Measurements from ENCODE around the gene MBTD1.
"Not testable (repeated sequence)": the region's sequence is repeated elsewhere in the genome, so short reads cannot be mapped to it uniquely, and the experiment has no call there.

MBTD1 gene

GRCh38 chr17:51251010-51251409 is 8.8 kb downstream of the MBTD1 start:
- FAIRE-seq = no peak

GRCh38 chr17:51250314-51250840 is 9.5 kb downstream of the MBTD1 start:
- no peak for FAIRE-seq

GRCh38 chr17:51245535-51245934 is 14.3 kb downstream of the MBTD1 start:
- FAIRE-seq = peak; percentile 36

GRCh38 chr17:51244041-51244440 is 15.8 kb downstream of the MBTD1 start:
- FAIRE-seq = no peak

GRCh38 chr17:51240275-51240674 is 19.6 kb downstream of the MBTD1 start:
- no peak for FAIRE-seq

- FAIRE-seq = no peak
Measured at GRCh38 chr17:51238255-51238887, 21.5 kb downstream of the MBTD1 start.

GRCh38 chr17:51234162-51234561 is 25.7 kb downstream of the MBTD1 start:
- no peak for FAIRE-seq

GRCh38 chr17:51231999-51232398 is 27.9 kb downstream of the MBTD1 start:
- no peak for FAIRE-seq

GRCh38 chr17:51230306-51230705 is 29.5 kb downstream of the MBTD1 start:
- no peak for FAIRE-seq

- no peak for FAIRE-seq
Measured at GRCh38 chr17:51229889-51230288, 30.0 kb downstream of the MBTD1 start.

- no peak for FAIRE-seq
Measured at GRCh38 chr17:51228161-51228560, 31.7 kb downstream of the MBTD1 start.

GRCh38 chr17:51225523-51225922 is 34.3 kb downstream of the MBTD1 start:
- not testable (repeated sequence) for FAIRE-seq

GRCh38 chr17:51224402-51225262 is 35.2 kb downstream of the MBTD1 start:
- FAIRE-seq = no peak

GRCh38 chr17:51221322-51221721 is 38.5 kb downstream of the MBTD1 start:
- no peak for FAIRE-seq

- no peak for FAIRE-seq
Measured at GRCh38 chr17:51217946-51218345, 41.9 kb downstream of the MBTD1 start.

GRCh38 chr17:51214920-51215319 is 44.9 kb downstream of the MBTD1 start:
- FAIRE-seq = no peak

- no peak for FAIRE-seq
Measured at GRCh38 chr17:51203838-51204237, 56.0 kb downstream of the MBTD1 start.

GRCh38 chr17:51200846-51201245 is 59.0 kb downstream of the MBTD1 start:
- no peak for FAIRE-seq

- no peak for FAIRE-seq
Measured at GRCh38 chr17:51200295-51200694, 59.6 kb downstream of the MBTD1 start.

- no peak for FAIRE-seq
Measured at GRCh38 chr17:51197754-51198153, 62.1 kb downstream of the MBTD1 start.

- no peak for FAIRE-seq
Measured at GRCh38 chr17:51191895-51192294, 68.0 kb downstream of the MBTD1 start.

GRCh38 chr17:51189628-51190027 is 70.2 kb downstream of the MBTD1 start:
- FAIRE-seq = no peak

- FAIRE-seq = no peak
Measured at GRCh38 chr17:51189162-51189561, 70.7 kb downstream of the MBTD1 start.

GRCh38 chr17:51188271-51188833 is 71.5 kb downstream of the MBTD1 start:
- no peak for FAIRE-seq
